Stimulated activated naive B cell treated with anti-CD40 and anti-IgM and Interleukin-4, amounts not matched to agents 10 μg/mL and 1 μg/mL and 100 μg/mL, for 72 hours (primary cell): ENCODE measurements around the gene LRRC19.

ENCODE experiments used
- ATAC-seq, 2 donors: fragments of 150-1000 bp; cut with Tn5 transposase; replicated peaks; 2 replicates each; pipeline ENCODE4 v1.10.0; 2021; ENCODE audit warnings: moderate library complexity in 1 of 2
- DNase-seq: peaks from one replicate; pipeline ENCODE4 v3.0.0; 2021
- H3K27ac Mint-ChIP-seq: one replicate; pipeline ENCODE4 v1.8.0; 2022; ENCODE audit warnings: mild to moderate bottlenecking, mixed read lengths
- H3K27me3 Mint-ChIP-seq, 2 donors: one replicate each; pipeline ENCODE4 v1.8.0; 2022; ENCODE audit warnings: mixed read lengths in 2 of 2
- H3K36me3 Mint-ChIP-seq, 2 donors: one replicate each; pipeline ENCODE4 v1.8.0; 2022; ENCODE audit warnings: mixed read lengths in 2 of 2, mild to moderate bottlenecking in 1 of 2
- H3K4me1 Mint-ChIP-seq, 2 donors: one replicate each; pipeline ENCODE4 v1.8.0; 2022; ENCODE audit warnings: mixed read lengths in 2 of 2, mild to moderate bottlenecking in 1 of 2
- H3K4me3 Mint-ChIP-seq, 2 donors: one replicate each; pipeline ENCODE4 v1.8.0; 2022; ENCODE audit warnings: mild to moderate bottlenecking in 2 of 2, mixed read lengths in 2 of 2, moderate library complexity in 1 of 2
- H3K9me3 Mint-ChIP-seq, 2 donors: one replicate each; pipeline ENCODE4 v1.8.0; 2022; ENCODE audit warnings: mixed read lengths in 2 of 2, mild to moderate bottlenecking in 1 of 2

LRRC19 gene

GRCh38 chr9:26947736-26948135, 57.7 kb downstream of the LRRC19 start:
- Mint-ChIP-seq H3K27ac (peak overlapping the region; percentile 99), H3K4me1 (peaks cover 15 to 28% of the 10 kb centered on the region in 2 donors)

GRCh38 chr9:26946753-26947727, 58.4 kb downstream of the LRRC19 start, which contains the start of gene PLAA:
Gene PLAA, minus strand, starts transcription at chr9:26947242. Its CDS starts 197 bp downstream, at chr9:26947045.
- peaks cover 10 to 13% of the 10 kb centered on the region in 2 donors for H3K36me3 Mint-ChIP-seq
- peaks cover 18 to 35% of the 10 kb centered on the region in 2 donors for H3K4me1 Mint-ChIP-seq
- H3K27me3 Mint-ChIP-seq: peaks cover 0 to 5% of the 10 kb centered on the region in 2 donors
- ATAC-seq (peak; percentile 98), DNase-seq (peak; percentile 83)
- H3K9me3 Mint-ChIP-seq: no peaks in the 10 kb centered on the region
- H3K27ac Mint-ChIP-seq: peak within 1 kb of the TSS; percentile 99
- peak within 1 kb of the TSS; percentile 90 to 92 for H3K4me3 Mint-ChIP-seq

More at GRCh38 chr9:26947736-26948135, 57.7 kb downstream of the LRRC19 start:
- Mint-ChIP-seq H3K27me3 (peaks cover 0 to 5% of the 10 kb centered on the region in 2 donors), H3K9me3 (no peaks in the 10 kb centered on the region), H3K36me3 (peaks cover 7 to 9% of the 10 kb centered on the region in 2 donors), H3K4me3 (peak overlapping the region; percentile 90 to 92)
- ATAC-seq (no peak), DNase-seq (no peak)

- Mint-ChIP-seq H3K27ac (no peak overlapping the region), H3K4me1 (peaks cover 24 to 46% of the 10 kb centered on the region in 2 donors), H3K27me3 (peaks cover 0 to 5% of the 10 kb centered on the region in 2 donors), H3K4me3 (peak overlapping the region; percentile 90 to 92), H3K9me3 (no peaks in the 10 kb centered on the region), H3K36me3 (peaks cover 14 to 21% of the 10 kb centered on the region in 2 donors)
- DNase-seq: no peak
- ATAC-seq: no peak
Measured at GRCh38 chr9:26945591-26945990, 59.9 kb downstream of the LRRC19 start.
